ENCODE data around the gene ASIC5. TPM values are rescaled to one million over a fixed set of nuclear protein-coding genes. Genes with fewer than 3 reads are reported as not detected.

ASIC5 gene
- total and polyA plus RNA-seq, 10 donors, result not detected

- no peaks in the 10 kb centered on the region for H3K27me3 ChIP-seq (replicated peaks in 1 of 7)
- intact Hi-C loops (cut with DNase I; ENCODE audit: low total_unique reads), result no loop called here
- peaks cover 0 to 7% (median 0%) of the 10 kb centered on the region in 6 donors for H3K4me1 ChIP-seq
- DNase-seq, result no peak
- no peaks in the 10 kb centered on the region for H3K36me3 ChIP-seq
- H3K9me3 ChIP-seq, result peaks cover 0 to 9% (median 0%) of the 10 kb centered on the region in 8 donors
- no peak overlapping the region for H3K27ac ChIP-seq
- no peak for TF ChIP-seq POLR2A (IDR thresholded peaks at IDR 0.05)
- TF ChIP-seq POLR2AphosphoS5 (IDR thresholded peaks at IDR 0.05), result no peak
- no peak for TF ChIP-seq CTCF (IDR thresholded peaks at IDR 0.05 in 8 of 11, conservative IDR thresholded peaks at IDR 0.05 in 3 of 11)
- WGBS, 5 donors, result 81 to 97% (median 87%) methylated on average over 1 of the region's 1 CpG
- H3K4me3 ChIP-seq, result no peak overlapping the region
These were observed 21.0 kb upstream of the ASIC5 start for GRCh38 chr4:155887045-155887444.

GRCh38 chr4:155885666-155886065 lies 19.6 kb upstream of the ASIC5 start:
- 62 to 70% (median 67%) methylated on average over 6 of the region's 6 CpGs for WGBS, 5 donors

GRCh38 chr4:155883895-155884294 lies 17.8 kb upstream of the ASIC5 start:
- Histone ChIP-seq H3K27ac (no peak overlapping the region), H3K36me3 (no peaks in the 10 kb centered on the region), H3K4me1 (peaks cover 0 to under 1% (median 0%) of the 10 kb centered on the region in 6 donors), H3K27me3 (replicated peaks in 1 of 7) (no peaks in the 10 kb centered on the region), H3K4me3 (no peak overlapping the region), H3K9me3 (no peaks in the 10 kb centered on the region)
- intact Hi-C loops (cut with DNase I; ENCODE audit: low total_unique reads), result no loop called here
- TF ChIP-seq POLR2AphosphoS5 (IDR thresholded peaks at IDR 0.05) (no peak), POLR2A (IDR thresholded peaks at IDR 0.05) (no peak), CTCF (IDR thresholded peaks at IDR 0.05 in 8 of 11, conservative IDR thresholded peaks at IDR 0.05 in 3 of 11) (no peak)
- no peak for DNase-seq
- WGBS, 5 donors, result 73 to 87% (median 76%) methylated on average over 3 of the region's 3 CpGs

More at GRCh38 chr4:155885666-155886065, 19.6 kb upstream of the ASIC5 start:
- Histone ChIP-seq H3K9me3 (peaks cover 0 to 2% (median 0%) of the 10 kb centered on the region in 8 donors), H3K4me3 (no peak overlapping the region), H3K36me3 (no peaks in the 10 kb centered on the region), H3K4me1 (peaks cover 0 to 7% (median 0%) of the 10 kb centered on the region in 6 donors), H3K27me3 (replicated peaks in 1 of 7) (no peaks in the 10 kb centered on the region), H3K27ac (no peak overlapping the region)
- no peak for TF ChIP-seq CTCF (IDR thresholded peaks at IDR 0.05 in 8 of 11, conservative IDR thresholded peaks at IDR 0.05 in 3 of 11)
- no peak for TF ChIP-seq POLR2AphosphoS5 (IDR thresholded peaks at IDR 0.05)
- no peak for TF ChIP-seq POLR2A (IDR thresholded peaks at IDR 0.05)
- intact Hi-C loops (cut with DNase I; ENCODE audit: low total_unique reads), result no loop called here
- DNase-seq, result no peak

DNA sequence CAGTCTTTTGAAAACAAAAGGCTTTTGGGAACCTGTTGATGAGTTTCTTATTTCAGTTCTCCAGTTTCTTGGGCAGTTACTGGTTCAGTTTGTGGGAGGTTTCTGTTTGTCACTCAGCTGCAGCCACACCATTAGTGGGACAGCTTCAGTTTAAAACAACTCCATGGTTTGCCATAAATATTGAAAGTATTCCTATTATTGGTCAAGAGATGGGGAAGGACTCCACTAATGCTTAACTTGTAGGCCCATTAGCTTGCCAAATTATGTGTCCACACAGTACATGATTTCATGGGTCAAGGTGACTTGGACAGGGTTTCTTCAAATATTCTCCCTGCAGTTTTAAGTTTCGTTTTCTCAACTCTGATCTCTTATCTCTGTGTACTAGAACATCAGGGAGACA lies 15.5 kb upstream of the ASIC5 start:
- Histone ChIP-seq H3K9me3 (peaks cover 0 to 8% (median under 1%) of the 10 kb centered on the region in 8 donors), H3K36me3 (no peaks in the 10 kb centered on the region), H3K4me3 (no peak overlapping the region), H3K27me3 (replicated peaks in 1 of 7) (no peaks in the 10 kb centered on the region), H3K4me1 (no peaks in the 10 kb centered on the region), H3K27ac (no peak overlapping the region)
- WGBS, 5 donors, result 44 to 72% (median 56%) methylated on average over 1 of the region's 1 CpG
- intact Hi-C loops (cut with DNase I; ENCODE audit: low total_unique reads), result no loop called here
- no peak for TF ChIP-seq CTCF (IDR thresholded peaks at IDR 0.05 in 8 of 11, conservative IDR thresholded peaks at IDR 0.05 in 3 of 11)
- no peak for TF ChIP-seq POLR2A (IDR thresholded peaks at IDR 0.05)
- TF ChIP-seq POLR2AphosphoS5 (IDR thresholded peaks at IDR 0.05), result no peak
- no peak for DNase-seq
